CD4-positive, alpha-beta T cell treated with Interferon alpha-2 for 1 hour (primary cell): Measurements from ENCODE around the gene ZNF573.

Experiments used
- DNase-seq, 2 donors: peaks; one replicate each; pipeline ENCODE4 v3.0.0-alpha.2; 2020 to 2022

The ZNF573 gene

GRCh38 chr19:37692956-37693620 lies 86.3 kb downstream of the ZNF573 start:
- no peak for DNase-seq

GRCh38 chr19:37691881-37692504 lies 87.4 kb downstream of the ZNF573 start:
- peak; percentile 82 to 85 for DNase-seq
